GM21529 (cell line): ENCODE measurements around the gene ACOX1.
A peak's percentile ranks its signal among the peaks of the same experiment; 100 is the strongest.

Source experiments
- ATAC-seq: cut with Tn5 transposase; IDR thresholded peaks from one replicate; pipeline ENCODE4 v1.9.1; 2021; ENCODE audit not compliant: unreplicated experiment

ACOX1 gene

DNA sequence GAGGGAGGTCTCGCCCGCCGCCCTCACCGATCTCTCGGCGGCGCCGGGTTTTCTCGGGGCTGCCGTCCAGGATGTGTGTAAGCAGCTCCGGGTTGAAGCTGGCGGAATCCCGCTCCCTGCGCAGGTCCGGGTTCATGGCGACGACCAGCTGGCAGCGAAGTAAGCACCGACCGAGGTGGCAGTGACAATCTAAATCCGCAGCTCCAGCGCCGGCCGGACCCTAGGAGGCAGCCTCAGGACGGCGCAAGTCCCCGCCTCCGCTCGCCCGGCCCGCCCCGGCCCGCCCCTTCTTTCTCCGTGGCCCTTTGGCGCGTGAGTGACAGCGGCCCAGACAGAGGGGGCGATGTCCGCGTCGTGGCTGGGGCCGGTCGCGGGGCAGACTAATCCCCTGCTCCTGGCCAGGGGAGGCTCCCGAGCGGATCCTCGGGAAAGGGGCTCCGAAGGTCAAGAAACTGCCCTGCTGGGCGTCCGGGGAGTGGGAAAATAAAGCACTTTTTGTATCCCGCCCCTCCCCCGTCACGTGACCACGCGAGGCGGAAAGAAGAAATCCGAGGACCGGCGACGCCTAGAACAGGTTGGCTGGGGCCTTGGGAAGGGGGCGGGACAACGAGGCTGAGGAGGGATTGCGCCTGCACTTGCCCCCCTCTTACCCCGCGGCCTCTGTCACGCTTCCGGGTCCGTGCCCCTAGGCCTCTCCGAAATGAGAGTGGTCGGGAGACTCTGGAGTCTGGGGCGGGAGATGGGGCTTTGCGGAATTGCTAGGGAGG, at the start of gene ACOX1, which contains the start of gene TEN1:
Gene ACOX1, minus strand, starts transcription at position 229 of the 767 bp plus-strand sequence. Its CDS starts 93 bp downstream, at position 136.
Gene TEN1, plus strand, starts transcription at position 303 of the 767 bp plus-strand sequence. CDS start 6,953 bp downstream, outside the sequence.
- ATAC-seq = peak; percentile 91

DNA sequence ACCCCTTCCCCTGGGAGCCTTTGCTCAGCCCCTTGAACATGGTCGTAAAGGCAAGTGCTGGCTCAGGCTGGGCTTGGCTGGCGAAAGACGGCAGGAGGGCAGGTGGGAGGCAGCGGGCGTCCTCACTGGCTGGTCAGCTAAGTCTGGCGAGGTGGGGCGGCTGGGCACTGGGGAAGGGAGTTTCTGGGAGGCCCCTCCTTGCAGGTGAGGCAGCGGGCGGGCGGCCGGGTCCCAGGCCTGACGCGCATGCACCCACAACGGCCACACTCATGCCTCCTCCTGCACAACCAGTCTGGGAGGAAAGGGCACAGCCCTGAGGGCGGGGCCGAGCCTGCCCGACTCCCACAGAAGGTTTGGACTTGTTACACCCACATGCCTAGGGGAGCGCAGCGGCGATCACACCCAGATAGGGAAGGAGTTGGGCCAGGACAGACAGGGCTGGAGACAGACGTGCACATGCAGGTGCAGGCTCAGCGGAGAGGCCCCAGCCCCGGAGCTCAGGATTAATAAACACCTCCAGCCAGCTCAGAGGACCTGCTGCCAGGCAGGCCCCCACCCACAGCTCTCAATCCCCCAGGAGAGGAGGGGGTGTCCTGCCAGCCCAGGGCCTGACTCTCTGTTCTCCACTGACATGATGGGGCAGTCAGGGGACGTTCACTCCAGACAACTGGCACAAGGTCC, 48.3 kb upstream of the ACOX1 start, which contains the start of gene EVPL:
Gene EVPL, minus strand, starts transcription at position 148 of the 681 bp plus-strand sequence. Its CDS starts 108 bp downstream, at position 40.
- ATAC-seq = no peak

DNA sequence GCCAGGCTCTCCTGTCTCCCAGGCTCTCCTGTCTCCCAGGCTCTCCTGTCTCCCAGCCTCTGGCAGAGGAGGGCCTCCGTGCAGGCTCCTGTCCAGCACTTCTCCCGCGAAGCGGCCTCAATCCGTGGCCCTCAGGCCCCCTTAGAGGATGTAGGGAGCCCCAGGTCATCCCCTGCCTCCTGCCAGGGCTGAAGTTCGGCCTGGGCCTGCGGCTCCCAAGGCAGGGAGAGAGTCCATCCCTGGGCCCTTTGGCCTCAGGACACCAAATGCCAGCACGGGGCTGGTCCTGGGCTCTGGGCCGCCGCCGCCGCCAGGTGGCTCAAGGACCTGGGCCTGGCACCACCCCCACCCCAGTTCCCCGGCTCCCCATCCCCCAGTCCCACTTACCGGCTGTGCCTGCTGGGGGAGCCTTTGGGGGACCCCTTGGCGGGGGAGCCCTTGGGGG, 47.8 kb upstream of the ACOX1 start:
- no peak for ATAC-seq

DNA sequence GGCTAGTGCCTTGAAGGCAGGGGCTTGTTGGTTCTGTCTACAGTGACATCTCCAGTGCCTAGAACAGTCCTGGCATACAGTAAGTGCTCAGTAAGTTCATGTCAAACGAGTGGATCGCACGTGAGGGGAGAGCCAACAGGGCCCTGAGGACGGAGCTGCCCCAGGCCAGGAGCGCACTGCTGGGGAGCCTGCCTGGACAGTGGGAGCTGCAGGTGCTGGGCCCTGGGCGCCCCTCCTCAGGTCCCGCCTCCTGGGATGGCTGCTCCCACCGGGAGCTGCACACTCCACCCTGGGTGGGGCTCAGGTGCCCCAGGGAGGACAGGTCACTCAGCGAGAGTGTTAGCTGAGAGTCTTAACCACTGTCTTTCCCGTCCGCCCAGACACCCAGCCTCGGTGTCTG, 46.3 kb upstream of the ACOX1 start:
- no peak for ATAC-seq

DNA sequence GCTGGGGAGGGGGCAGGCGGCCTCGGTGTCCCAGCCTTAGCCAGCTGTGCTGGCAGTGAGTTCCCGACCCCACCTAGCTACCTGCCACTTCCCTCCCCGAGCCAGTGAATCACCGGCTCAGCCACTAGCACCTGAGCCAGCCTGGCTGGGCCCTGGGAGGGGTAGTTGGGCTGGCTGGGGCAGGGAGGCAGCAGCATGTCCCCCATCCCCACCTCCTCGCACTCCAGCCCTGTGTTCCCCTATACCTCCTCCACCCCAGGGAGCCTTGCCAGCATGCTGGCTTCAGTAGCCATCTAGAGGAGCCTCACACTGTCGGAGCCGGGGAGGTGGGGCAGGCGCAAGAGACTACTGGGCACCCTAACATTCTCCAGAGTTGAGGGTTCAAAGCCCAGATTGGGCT, 45.4 kb upstream of the ACOX1 start:
- ATAC-seq = no peak

DNA sequence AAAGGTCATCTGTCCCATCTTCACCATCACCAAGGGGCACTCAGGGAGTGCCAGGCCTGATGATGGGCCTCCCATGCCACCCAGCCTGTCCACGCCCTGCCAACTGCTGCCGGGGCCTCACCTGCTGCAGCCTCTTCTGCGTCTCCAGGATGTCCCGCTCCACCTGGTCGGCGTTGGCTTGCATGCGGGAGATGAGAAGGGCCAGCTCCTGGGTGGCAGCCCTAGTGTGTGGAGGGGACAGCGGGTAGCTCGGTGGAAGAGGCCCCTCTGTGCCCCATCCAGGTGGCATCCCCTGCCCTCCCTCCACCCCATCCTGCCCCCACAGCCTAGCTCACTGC, 44.9 kb upstream of the ACOX1 start:
- no peak for ATAC-seq

GRCh38 chr17:76022973-76023899, 44.3 kb upstream of the ACOX1 start:
- no peak for ATAC-seq

- no peak for ATAC-seq
Measured at GRCh38 chr17:76022285-76022684, 43.3 kb upstream of the ACOX1 start.

DNA sequence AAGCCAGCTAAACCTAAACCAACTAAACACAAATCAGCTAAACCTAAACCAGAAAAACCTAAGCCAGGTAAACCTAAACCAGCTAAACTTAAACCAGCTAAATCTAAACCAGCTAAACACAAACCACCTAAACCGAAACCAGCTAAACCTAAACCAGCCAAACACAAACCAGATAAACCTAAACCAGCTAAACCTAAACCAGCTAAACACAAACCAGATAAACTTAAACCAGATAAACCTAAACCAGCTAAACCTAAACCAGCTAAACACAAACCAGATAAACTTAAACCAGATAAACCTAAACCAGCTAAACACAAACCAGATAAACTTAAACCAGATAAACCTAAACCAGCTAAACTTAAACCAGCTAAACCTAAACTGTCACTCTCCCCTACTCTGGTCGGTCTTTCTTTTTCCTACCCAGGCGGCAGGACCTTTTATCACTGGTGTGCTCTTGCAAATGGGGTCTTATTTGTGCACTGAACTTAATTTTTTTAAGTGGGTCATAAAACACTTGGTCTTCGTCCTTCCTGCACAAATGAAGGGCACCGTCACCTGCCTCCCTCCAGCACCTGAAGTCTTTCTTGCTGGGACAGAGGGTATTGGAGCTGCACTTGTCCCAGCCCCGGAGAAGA, 41.0 kb upstream of the ACOX1 start:
- ATAC-seq = no peak

GRCh38 chr17:76018801-76019200, 39.8 kb upstream of the ACOX1 start:
- ATAC-seq = no peak

GRCh38 chr17:76018340-76018680, 39.3 kb upstream of the ACOX1 start:
- ATAC-seq = no peak

DNA sequence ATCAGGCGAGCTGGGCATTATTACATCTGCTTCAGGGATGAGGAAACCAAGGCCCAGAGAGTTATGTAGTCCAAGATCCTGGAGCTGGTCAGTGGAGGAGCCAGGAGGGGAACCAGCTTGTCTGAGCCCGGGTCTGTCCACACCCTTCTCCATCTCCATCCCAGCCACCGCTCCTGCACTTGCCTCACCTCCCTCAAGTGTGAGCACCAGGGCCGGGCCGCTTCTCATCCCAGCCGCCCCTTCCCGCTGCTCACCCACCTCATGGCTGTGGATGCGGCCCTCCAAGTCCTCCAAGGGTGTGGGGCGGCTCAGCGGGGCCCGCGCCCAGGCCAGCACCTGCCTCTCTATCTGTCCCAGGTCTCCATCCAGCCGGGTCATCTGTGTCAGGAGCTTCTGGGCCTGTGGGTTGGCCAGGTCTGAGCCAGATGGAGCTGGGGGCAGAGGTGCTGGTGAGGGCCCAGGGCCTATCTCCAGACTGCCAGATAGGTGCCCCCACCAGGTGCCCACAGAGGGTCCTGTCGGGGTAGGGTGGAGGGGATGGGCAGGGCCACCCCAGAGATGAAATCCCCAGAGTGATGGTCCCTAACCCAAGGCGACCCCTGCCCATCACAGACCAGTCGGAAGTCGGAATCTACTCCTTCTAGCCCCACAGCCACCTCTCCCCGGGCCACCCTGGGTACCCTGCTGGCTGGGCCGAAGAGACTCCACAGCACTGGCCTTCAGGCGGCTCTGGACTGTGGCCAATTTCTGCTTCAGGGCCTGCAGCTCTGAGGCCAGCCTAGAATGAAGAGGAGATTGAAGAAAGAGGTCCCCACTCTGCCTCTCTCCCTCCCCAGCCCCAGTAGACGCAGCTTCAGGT, 38.7 kb upstream of the ACOX1 start:
- no peak for ATAC-seq

DNA sequence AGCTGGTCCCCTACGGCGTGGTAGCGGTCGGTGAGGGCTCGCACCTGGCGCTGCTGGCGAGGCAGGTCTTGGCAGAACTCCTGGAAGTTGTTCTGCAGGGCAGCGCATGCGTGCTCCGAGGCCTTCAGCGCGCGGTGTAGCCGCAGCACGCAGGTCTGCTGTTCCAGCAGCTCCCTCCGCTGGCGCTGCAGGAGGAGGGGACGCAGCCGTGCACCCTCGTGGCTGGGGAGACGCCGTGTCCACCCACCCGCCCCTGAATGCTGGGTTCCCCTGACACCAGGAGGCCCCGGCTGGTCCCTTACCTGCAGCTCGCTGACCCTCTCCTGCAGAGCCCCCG, 35.9 kb upstream of the ACOX1 start:
- no peak for ATAC-seq

- ATAC-seq = no peak
Measured at GRCh38 chr17:76014100-76014924, 35.3 kb upstream of the ACOX1 start.

DNA sequence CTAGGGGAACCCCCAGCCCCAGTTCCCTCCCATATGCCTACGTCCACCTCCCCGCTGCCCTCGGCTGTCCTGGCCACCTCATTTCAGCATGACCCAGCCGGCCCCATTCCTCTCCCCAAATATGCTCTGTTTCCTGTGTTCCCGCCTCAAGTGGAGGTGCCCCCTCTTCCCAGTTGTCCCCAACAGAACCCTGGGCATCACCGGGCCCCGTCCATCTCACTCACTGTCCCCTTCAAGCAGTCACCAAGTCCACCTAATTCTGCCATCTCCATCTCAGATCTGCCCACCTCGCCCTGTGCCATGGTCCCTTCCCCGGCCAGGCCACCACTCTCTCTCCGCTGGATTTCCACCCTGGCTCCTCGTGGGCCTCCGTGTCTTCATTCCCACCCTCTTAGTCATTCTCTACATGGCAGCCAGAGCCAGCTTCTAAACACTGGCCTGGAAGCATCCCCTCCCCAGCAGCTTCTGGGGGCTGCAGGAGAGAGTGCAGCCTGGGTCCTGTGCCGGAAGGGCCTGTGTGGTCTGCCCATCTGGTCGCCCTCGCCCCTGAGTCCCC, 34.5 kb upstream of the ACOX1 start:
- no peak for ATAC-seq

DNA sequence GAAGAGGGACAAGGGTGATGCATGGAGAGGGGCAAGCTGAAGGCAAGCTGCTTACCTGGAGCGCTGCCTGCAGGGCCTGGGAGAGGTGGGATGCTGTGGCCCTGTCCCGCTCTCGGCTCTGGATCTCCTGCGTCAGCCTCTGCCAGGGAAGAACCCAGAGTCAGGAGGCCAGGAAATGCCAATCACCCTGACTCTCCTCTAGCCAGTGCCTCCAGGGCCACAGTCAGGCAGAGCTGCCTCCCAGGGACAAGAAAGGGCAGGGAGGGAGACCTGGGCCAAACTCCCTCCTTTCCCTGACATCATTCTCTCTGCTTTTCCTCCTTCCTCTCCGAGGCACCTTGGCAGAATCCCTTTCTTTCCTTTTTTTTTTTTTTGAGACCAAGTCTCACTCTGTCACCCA, 33.0 kb upstream of the ACOX1 start:
- ATAC-seq = no peak

DNA sequence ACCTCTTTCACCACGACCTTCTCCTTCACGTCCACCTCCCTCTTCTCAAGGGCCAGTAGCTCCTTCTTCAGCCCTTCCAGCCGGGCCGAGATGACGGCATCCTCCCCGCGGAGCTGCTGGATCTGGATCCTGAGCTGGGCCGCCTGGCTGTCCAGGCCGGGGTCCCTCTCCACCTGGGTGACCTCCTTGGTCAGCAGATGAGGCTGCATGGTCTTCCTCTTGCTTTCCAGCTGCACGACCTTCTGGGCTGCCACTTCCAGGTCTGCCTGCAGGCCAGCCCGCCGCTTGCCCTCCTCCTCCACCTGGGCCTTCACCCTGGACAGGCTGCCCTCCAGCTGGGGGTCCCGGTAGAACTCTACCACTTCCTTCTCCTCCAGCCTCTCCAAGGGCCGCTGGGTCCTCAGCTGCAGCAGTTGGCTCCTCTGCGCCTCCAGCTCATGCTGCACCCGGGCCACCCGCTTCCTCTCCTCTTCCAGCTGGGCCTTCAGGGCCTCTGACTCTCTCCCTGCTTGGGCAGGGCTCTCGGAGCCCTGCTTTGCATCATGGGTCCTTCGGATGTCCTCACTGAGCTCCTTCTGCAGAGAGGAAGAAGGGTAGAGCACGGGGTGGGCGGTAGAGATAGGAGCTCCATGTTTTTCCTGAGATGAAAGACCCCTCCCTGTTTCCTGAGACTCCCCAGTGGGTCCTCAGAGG, 31.1 kb upstream of the ACOX1 start:
- ATAC-seq = no peak

- ATAC-seq = no peak
Measured at GRCh38 chr17:76009447-76009846, 30.5 kb upstream of the ACOX1 start.
